ENCODE measurements around the gene UPP2.

Gene UPP2

DNA sequence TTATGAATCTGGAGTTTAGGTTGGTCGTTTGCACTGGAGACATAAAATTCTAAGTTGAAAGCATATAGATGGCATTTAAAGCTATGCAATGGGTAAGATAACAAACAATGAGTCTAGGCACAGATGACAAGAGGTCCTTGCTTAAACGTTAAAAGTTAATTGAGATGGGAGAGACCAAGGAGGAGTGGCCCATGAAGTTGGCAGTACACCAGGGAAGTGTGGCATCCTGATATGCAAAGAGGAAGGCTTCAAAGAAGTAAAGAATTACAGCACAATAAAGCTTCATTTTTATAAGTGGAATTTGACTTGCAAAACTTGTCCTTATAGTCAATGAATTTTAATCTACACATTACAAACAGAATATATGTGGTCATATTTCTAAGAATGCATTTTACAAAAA is 23.2 kb downstream of the UPP2 start:
- Mint-ChIP-seq H3K36me3 (no peaks in the 10 kb centered on the region), H3K9me3 (ENCODE audit: low read depth) (no peaks in the 10 kb centered on the region), H3K4me3 (no peak overlapping the region), H3K4me1 (ENCODE audit: low read depth) (no peaks in the 10 kb centered on the region), H3K27ac (no peak overlapping the region), H3K27me3 (peaks cover 2% of the 10 kb centered on the region)

DNA sequence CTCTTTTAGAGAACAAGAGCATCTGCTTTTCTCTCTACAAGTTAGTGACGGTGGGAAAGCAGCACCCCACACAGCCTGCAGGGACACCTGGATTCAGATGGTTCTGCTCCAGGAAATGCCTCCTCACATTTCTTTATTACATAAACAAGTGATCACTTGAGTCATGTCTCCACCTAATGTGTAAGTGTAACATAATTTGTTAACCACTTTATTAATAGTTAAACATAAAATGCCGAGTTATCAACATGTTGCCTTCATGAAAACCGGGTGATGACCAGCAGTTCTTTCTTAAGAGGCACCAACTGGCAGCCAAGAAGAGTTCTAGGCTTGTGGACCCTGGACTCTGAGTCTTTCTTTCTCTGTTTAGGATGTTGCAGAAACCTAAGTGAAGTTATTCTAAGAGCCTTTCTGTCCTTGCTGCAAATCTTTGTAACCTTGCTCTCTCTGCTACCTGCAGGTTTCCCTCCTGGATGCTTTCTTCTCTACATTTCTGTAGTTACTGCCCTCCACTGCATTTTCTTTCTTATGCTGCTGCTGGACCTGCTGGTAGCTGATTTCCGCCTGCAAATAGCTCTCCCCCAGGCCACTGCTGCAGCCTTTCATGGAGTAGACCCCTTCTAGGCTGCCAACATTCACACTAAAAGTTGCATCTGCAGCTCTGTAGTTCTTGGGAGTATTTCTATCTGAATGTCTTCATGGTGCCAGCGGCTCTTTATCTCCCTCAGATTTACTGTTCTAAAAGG is 24.3 kb downstream of the UPP2 start:
- peaks cover 2% of the 10 kb centered on the region for H3K27me3 Mint-ChIP-seq
- H3K36me3 Mint-ChIP-seq: no peaks in the 10 kb centered on the region
- no peak overlapping the region for H3K27ac Mint-ChIP-seq
- no peak overlapping the region for H3K4me3 Mint-ChIP-seq
- peaks cover 2% of the 10 kb centered on the region for H3K4me1 Mint-ChIP-seq (ENCODE audit: low read depth)
- no peaks in the 10 kb centered on the region for H3K9me3 Mint-ChIP-seq (ENCODE audit: low read depth)

DNA sequence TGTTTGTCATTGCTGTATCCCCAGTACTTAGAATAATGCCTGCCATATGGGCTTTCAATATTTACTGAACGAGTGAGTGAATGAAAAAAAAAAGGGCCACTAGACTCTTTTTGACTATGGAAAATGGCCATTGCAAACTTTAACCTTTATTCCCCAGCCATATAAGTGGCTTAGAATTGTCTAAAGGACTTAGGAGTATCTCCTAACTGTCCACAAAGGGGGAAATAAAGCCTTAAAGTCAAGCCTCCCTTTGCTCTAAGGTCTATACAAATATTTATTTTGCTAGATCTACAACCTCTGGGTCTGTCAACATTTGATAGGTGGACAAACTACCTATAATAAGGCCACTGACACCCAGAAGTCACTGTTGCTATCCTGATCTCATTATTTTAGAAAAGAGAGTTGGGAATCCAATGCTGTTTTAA is 25.7 kb downstream of the UPP2 start:
- H3K27me3 Mint-ChIP-seq: peaks cover 3% of the 10 kb centered on the region
- no peaks in the 10 kb centered on the region for H3K9me3 Mint-ChIP-seq (ENCODE audit: low read depth)
- no peak overlapping the region for H3K27ac Mint-ChIP-seq
- no peak overlapping the region for H3K4me3 Mint-ChIP-seq
- no peaks in the 10 kb centered on the region for H3K36me3 Mint-ChIP-seq
- H3K4me1 Mint-ChIP-seq (ENCODE audit: low read depth): peaks cover 2% of the 10 kb centered on the region

- no peaks in the 10 kb centered on the region for H3K9me3 Mint-ChIP-seq (ENCODE audit: low read depth)
- H3K4me1 Mint-ChIP-seq (ENCODE audit: low read depth): peaks cover 2% of the 10 kb centered on the region
- H3K27ac Mint-ChIP-seq: no peak overlapping the region
- peaks cover 8% of the 10 kb centered on the region for H3K27me3 Mint-ChIP-seq
- H3K36me3 Mint-ChIP-seq: no peaks in the 10 kb centered on the region
- H3K4me3 Mint-ChIP-seq: no peak overlapping the region
Observed at GRCh38 chr2:158128168-158128973, 26.7 kb downstream of the UPP2 start.

DNA sequence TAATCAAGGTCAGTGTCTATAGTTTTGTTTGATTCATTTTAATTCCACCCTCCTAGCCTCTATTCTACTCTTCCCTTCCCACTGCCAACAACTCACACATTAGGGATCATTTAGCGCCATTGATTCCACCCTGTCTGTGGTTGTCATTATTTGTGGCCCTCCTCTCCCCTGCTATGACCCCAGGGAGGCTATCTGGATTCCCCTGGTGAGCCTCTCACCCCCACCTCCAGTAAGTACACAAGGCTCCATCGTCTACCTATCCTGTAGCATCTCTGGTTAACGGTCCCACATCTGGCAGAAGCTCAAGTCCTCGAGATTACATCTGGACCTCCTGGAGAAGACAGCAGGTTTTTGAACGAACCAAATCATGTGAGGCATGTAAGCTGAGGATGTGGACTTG is 27.4 kb downstream of the UPP2 start:
- Mint-ChIP-seq H3K4me3 (no peak overlapping the region), H3K36me3 (no peaks in the 10 kb centered on the region), H3K27me3 (peaks cover 8% of the 10 kb centered on the region), H3K27ac (no peak overlapping the region), H3K9me3 (ENCODE audit: low read depth) (no peaks in the 10 kb centered on the region), H3K4me1 (ENCODE audit: low read depth) (peaks cover 2% of the 10 kb centered on the region)

DNA sequence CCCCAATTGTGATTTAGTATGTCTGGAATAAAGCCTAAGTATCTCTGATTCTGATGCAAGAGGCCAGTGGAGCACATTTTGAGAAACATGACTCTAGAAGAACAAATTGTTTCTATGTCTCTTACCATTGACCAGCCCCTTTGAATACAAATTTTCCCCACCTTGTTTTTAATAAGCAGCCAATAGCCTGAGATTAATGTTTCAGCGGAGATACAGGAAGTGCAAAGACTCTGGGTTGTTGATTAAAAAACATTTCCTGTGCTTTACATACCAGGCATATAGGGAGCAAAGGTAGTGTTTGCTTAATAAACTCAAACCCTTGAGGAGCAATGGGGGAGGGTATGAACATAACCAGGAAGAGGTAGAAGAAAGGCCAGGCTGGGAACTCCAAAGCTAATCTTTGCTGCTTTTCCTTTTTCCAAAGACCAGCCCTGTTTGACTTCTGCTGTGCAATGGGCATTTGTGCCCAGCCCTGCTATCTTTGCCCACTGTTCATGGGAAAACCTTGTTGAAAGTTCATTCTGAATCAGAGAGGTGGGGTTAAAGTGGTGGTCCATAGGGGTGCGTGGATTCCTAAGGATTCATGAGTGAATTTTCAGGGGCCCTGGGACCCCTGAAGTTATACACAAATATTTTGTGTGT is 29.3 kb downstream of the UPP2 start:
- H3K4me3 Mint-ChIP-seq: no peak overlapping the region
- H3K9me3 Mint-ChIP-seq (ENCODE audit: low read depth): no peaks in the 10 kb centered on the region
- peaks cover 2% of the 10 kb centered on the region for H3K4me1 Mint-ChIP-seq (ENCODE audit: low read depth)
- H3K36me3 Mint-ChIP-seq: no peaks in the 10 kb centered on the region
- H3K27ac Mint-ChIP-seq: no peak overlapping the region
- H3K27me3 Mint-ChIP-seq: peaks cover 8% of the 10 kb centered on the region

GRCh38 chr2:158131483-158131912 is 29.8 kb downstream of the UPP2 start:
- Mint-ChIP-seq H3K27me3 (peaks cover 8% of the 10 kb centered on the region), H3K27ac (no peak overlapping the region), H3K36me3 (no peaks in the 10 kb centered on the region), H3K4me3 (no peak overlapping the region), H3K4me1 (ENCODE audit: low read depth) (peaks cover 2% of the 10 kb centered on the region), H3K9me3 (ENCODE audit: low read depth) (no peaks in the 10 kb centered on the region)

DNA sequence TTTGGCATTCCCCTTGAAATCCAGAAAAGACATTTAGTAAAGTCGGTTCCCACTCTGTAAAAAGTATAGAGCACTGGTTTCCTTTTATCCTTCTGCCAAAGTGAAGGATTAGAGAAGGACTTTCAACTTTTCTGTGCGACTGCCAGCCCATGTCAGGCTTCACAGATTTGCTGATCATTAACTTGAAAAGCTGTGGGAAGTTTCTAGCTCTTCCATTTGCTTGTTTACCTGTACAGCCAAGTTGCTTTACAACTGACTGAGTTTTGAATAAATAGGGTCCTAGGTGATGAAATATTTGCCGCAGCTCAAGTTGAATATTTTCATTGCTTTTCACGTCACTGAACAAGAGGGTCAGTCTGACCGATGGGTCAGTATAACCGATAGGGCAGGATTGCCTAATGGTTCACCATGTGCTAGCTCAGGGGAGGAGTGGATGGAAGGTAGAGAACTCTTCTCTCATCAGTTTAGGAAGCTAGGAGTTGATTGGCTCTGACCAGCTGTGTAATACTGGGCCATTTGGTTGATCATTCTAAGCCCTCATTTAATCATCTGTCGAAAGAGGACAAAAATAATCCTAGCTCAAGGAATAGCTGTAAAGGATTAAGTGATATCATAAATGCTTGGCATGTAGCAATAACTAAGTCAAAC is 30.4 kb downstream of the UPP2 start:
- H3K36me3 Mint-ChIP-seq: no peaks in the 10 kb centered on the region
- H3K27me3 Mint-ChIP-seq: peaks cover 8% of the 10 kb centered on the region
- peaks cover 2% of the 10 kb centered on the region for H3K4me1 Mint-ChIP-seq (ENCODE audit: low read depth)
- no peak overlapping the region for H3K27ac Mint-ChIP-seq
- H3K4me3 Mint-ChIP-seq: no peak overlapping the region
- no peaks in the 10 kb centered on the region for H3K9me3 Mint-ChIP-seq (ENCODE audit: low read depth)

- Mint-ChIP-seq H3K4me1 (ENCODE audit: low read depth) (peaks cover 2% of the 10 kb centered on the region), H3K4me3 (no peak overlapping the region), H3K9me3 (ENCODE audit: low read depth) (no peaks in the 10 kb centered on the region), H3K36me3 (no peaks in the 10 kb centered on the region), H3K27me3 (peaks cover 7% of the 10 kb centered on the region), H3K27ac (no peak overlapping the region)
Observed at GRCh38 chr2:158134055-158134454, 32.4 kb downstream of the UPP2 start.

DNA sequence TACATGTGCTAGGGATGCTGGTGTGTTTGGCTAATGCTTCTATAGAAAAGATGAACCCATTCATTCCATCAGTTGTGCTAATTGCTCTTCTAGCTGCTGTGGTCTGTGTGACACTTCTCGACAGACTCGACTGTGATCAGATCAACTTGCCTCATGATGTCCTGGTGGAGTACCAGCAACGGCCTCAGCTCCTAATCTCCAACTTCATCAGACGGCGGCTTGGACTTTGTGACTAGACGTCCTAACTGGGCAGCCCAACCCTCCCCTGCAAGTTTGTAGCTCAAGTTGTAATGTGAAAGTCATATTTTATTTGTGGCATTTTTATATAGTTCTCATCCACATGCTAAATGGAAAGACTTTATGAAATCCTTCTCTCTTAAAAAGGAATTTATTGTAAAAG is 33.0 kb downstream of the UPP2 start:
- Mint-ChIP-seq H3K9me3 (ENCODE audit: low read depth) (no peaks in the 10 kb centered on the region), H3K27me3 (peaks cover 6% of the 10 kb centered on the region), H3K27ac (no peak overlapping the region), H3K4me3 (no peak overlapping the region), H3K36me3 (no peaks in the 10 kb centered on the region), H3K4me1 (ENCODE audit: low read depth) (peaks cover 2% of the 10 kb centered on the region)

GRCh38 chr2:158135096-158135495 is 33.4 kb downstream of the UPP2 start:
- Mint-ChIP-seq H3K27me3 (peaks cover 8% of the 10 kb centered on the region), H3K9me3 (ENCODE audit: low read depth) (no peaks in the 10 kb centered on the region), H3K27ac (no peak overlapping the region), H3K4me1 (ENCODE audit: low read depth) (peaks cover 2% of the 10 kb centered on the region), H3K4me3 (no peak overlapping the region), H3K36me3 (no peaks in the 10 kb centered on the region)

GRCh38 chr2:158138255-158138654 is 36.6 kb downstream of the UPP2 start:
- H3K4me1 Mint-ChIP-seq (ENCODE audit: low read depth): no peaks in the 10 kb centered on the region
- H3K27me3 Mint-ChIP-seq: peaks cover 4% of the 10 kb centered on the region
- no peaks in the 10 kb centered on the region for H3K36me3 Mint-ChIP-seq
- no peaks in the 10 kb centered on the region for H3K9me3 Mint-ChIP-seq (ENCODE audit: low read depth)
- H3K27ac Mint-ChIP-seq: no peak overlapping the region
- no peak overlapping the region for H3K4me3 Mint-ChIP-seq

DNA sequence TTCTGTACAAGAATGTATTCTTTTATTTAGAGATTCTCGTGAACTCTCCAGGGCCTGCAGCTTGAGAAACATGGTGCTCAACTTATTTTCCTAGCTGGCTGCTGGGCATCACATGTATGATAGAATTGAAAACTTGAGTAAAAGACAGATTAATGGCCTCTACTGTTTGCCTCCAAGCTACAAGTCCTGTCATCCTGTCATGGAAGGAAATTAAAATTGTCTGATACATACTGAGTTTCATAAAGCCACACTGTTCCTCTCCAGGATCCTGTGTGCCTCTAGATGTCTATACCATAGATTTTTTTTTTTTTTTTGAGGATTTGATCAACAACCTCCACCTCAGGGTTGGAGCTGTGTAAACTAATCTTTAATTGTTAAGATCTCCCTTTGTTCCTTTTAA is 38.5 kb downstream of the UPP2 start:
- Mint-ChIP-seq H3K4me3 (no peak overlapping the region), H3K4me1 (ENCODE audit: low read depth) (no peaks in the 10 kb centered on the region), H3K27me3 (peaks cover 6% of the 10 kb centered on the region), H3K27ac (no peak overlapping the region), H3K9me3 (ENCODE audit: low read depth) (no peaks in the 10 kb centered on the region), H3K36me3 (no peaks in the 10 kb centered on the region)

DNA sequence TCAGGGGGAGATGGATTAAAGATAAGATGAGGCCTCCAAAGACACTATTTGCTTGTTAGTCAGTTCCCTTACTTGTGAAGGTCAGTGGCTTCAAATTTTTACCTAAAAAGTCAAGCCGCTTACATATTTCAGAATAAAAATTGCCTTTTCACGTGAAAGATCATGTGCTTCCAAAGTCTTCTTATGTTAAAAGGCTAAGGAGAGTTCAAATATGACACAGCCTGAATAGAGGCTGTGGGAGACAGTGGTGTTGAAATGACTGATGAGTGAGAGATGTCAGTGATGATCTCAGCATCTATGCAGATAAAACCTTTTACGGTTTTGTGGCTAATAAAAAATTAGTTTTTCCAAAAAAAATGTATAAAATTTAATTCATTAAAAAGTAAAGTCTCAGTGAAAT is 40.5 kb downstream of the UPP2 start:
- Mint-ChIP-seq H3K36me3 (no peaks in the 10 kb centered on the region), H3K9me3 (ENCODE audit: low read depth) (peaks cover 7% of the 10 kb centered on the region), H3K4me3 (no peak overlapping the region), H3K4me1 (ENCODE audit: low read depth) (no peaks in the 10 kb centered on the region), H3K27ac (no peak overlapping the region), H3K27me3 (peaks cover 14% of the 10 kb centered on the region)
